ENCODE data around the gene COL26A1.

Gene COL26A1

GRCh38 chr7:101373812-101374614, 11.3 kb downstream of the COL26A1 start:
- FAIRE-seq, result no peak

- no peak for FAIRE-seq
These were observed 12.3 kb downstream of the COL26A1 start for GRCh38 chr7:101374990-101375389.

GRCh38 chr7:101376601-101377000, 13.9 kb downstream of the COL26A1 start:
- no peak for FAIRE-seq

GRCh38 chr7:101377189-101377736, 14.6 kb downstream of the COL26A1 start:
- FAIRE-seq, result no peak

GRCh38 chr7:101378751-101379174, 16.1 kb downstream of the COL26A1 start:
- FAIRE-seq, result peak; percentile 72

GRCh38 chr7:101379302-101379701, 16.6 kb downstream of the COL26A1 start:
- FAIRE-seq, result no peak

- peak; percentile 74 for FAIRE-seq
These were observed 19.0 kb downstream of the COL26A1 start for GRCh38 chr7:101381549-101382111.

- no peak for FAIRE-seq
These were observed 20.3 kb downstream of the COL26A1 start for GRCh38 chr7:101382937-101383336.

- FAIRE-seq, result no peak
These were observed 23.5 kb downstream of the COL26A1 start for GRCh38 chr7:101386177-101386557.

- no peak for FAIRE-seq
These were observed 24.0 kb downstream of the COL26A1 start for GRCh38 chr7:101386558-101387231.

- FAIRE-seq, result no peak
These were observed 28.2 kb downstream of the COL26A1 start for GRCh38 chr7:101390901-101391301.

GRCh38 chr7:101391991-101392390, 29.3 kb downstream of the COL26A1 start:
- FAIRE-seq, result no peak

GRCh38 chr7:101393865-101394264, 31.2 kb downstream of the COL26A1 start:
- FAIRE-seq, result no peak

- no peak for FAIRE-seq
These were observed 32.7 kb downstream of the COL26A1 start for GRCh38 chr7:101395376-101395775.

- FAIRE-seq, result no peak
These were observed 34.6 kb downstream of the COL26A1 start for GRCh38 chr7:101397243-101397642.

- FAIRE-seq, result no peak
These were observed 35.2 kb downstream of the COL26A1 start for GRCh38 chr7:101397770-101398324.

- no peak for FAIRE-seq
These were observed 36.0 kb downstream of the COL26A1 start for GRCh38 chr7:101398396-101399289.

- FAIRE-seq, result no peak
These were observed 37.1 kb downstream of the COL26A1 start for GRCh38 chr7:101399759-101400158.

- no peak for FAIRE-seq
These were observed 38.1 kb downstream of the COL26A1 start for GRCh38 chr7:101400751-101401150.

- no peak for FAIRE-seq
These were observed 38.9 kb downstream of the COL26A1 start for GRCh38 chr7:101401390-101402080.

- FAIRE-seq, result peak; percentile 99
These were observed 39.6 kb downstream of the COL26A1 start for GRCh38 chr7:101402081-101402779.
